Activated CD4-positive, alpha-beta T cell treated with anti-CD3 and anti-CD28 coated beads, Interleukin-2, Interleukin-4, amounts not matched to agents 100 ng/mL and 50 ng/mL, durations not matched to agents 16 hours and 8 hours (primary cell): ENCODE measurements around the gene CCDC33.

ENCODE experiments used
- DNase-seq: peaks from one replicate; pipeline ENCODE4 v3.0.0-alpha.2; 2020; ENCODE audit warnings: low spot score

CCDC33 gene

DNA sequence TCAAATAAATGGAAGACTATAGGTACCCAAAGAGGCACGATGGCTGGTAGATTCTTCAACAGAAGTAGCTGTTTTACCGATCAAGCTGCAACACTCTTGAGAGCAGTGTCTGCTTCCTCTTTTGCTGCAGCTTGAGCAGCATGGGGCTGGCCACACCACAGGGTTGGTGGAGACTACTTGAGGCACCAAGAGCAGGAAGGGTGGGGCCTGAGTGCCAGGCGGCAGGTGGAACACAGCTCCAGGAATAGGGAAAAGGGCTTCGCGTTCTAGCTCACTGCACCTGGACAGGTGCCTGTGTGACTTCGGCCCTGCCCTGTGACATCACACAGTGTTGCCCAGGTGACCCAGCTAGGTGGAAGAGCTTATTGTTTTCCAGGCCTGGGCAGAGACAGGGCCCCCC lies at the start of gene CCDC33:
Gene CCDC33, plus strand, starts transcription at position 365 of the 400 bp plus-strand sequence. CDS start 394 bp downstream, outside the sequence.
- DNase-seq: no peak

DNA sequence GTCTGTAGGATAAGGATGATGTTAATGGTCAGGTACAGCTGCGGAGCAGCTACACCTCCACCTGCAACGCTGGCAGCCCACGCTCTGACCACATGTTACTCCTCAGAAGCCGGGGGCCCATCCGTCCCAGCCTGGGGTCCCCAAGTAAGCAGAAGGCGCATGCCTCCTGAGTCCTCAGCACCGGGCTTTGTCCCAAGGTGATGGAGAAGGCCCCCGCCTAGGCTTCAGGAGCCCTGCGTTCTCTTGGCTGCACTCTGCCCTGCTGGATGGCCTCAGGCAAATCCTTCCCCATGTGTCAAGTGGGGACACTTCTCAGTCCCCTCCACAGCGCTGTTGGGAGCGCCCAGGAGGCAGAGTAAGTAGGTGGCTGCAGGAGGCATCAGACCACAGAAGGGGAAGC lies 47.9 kb upstream of the CCDC33 start:
- DNase-seq: no peak

DNA sequence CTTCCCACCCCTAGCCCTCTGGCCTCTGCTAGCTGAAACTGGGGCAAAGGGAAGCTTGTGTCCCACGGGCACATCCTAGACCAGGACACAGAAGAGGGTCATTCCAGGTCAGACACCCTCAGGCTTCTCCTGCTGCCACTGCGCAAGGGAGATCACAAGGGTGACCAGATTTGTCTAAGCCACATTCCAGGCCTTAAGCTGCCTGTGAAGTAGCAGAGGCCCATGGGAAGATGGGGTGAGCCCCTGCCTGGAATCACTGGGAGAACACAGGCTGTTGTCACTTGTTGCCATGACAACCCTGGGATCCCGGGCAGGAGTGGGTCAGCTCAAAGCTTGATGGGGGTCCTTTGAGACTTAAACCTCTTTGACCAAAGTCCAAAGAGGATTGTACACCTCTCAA lies 44.3 kb upstream of the CCDC33 start:
- no peak for DNase-seq

DNA sequence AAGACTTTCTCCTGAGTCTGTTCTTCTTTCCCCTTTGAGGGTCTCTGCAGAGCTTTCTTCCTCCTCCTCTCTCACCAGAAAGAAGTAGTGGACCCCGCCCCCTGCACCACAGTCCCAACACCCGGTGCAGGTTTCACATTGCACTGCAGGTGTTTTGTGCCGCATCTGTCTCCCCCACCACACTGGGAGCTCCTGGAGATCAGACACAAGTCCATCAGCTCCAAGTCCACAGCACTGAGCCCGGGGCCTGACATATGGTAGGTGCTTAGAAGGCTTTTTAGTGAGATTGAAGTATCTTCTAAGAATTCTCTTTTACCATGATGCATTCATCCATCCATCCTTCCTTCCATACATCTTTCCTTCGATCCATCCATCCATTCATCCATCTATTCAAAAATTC lies 43.4 kb upstream of the CCDC33 start:
- DNase-seq: no peak

DNA sequence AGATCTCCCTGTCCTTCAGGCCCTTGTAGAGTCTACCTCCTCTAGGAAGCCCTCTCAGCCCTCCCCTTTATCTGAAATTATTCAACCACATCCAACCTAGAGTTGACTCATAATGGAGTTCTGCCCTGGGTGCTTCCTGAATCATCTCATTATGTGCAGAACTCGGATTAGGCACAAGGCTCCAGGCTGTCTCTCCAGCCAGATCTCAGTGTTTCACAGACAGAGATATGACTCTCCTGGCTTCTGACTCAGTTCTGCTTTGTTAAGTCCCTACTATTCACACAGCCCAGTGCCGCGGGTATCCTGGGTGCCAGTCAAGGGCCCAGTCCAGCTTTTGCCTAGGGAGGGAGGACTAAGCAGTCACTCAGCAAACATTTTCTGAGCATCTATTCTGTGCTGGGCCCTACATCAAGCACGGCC lies 42.8 kb upstream of the CCDC33 start:
- DNase-seq: no peak

DNA sequence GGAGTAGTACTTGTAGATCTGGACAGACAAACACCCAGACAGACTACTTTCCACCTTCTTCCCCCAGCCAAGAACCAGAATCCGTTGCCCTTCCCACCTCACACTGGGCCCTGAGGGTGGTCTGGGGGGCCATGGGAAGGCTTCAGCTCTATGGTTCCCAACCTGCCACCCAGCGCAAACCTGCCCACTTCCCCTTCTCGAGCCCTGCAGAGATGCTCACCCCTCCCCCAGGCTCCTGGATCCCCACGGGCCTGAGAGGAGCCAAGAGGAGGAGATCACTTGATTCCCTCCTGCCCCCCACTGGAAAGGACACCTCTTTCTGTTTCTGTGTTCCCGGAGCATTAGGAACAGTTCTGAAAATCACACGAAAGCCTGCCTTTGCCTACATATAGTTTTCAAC lies 42.2 kb upstream of the CCDC33 start:
- no peak for DNase-seq

DNA sequence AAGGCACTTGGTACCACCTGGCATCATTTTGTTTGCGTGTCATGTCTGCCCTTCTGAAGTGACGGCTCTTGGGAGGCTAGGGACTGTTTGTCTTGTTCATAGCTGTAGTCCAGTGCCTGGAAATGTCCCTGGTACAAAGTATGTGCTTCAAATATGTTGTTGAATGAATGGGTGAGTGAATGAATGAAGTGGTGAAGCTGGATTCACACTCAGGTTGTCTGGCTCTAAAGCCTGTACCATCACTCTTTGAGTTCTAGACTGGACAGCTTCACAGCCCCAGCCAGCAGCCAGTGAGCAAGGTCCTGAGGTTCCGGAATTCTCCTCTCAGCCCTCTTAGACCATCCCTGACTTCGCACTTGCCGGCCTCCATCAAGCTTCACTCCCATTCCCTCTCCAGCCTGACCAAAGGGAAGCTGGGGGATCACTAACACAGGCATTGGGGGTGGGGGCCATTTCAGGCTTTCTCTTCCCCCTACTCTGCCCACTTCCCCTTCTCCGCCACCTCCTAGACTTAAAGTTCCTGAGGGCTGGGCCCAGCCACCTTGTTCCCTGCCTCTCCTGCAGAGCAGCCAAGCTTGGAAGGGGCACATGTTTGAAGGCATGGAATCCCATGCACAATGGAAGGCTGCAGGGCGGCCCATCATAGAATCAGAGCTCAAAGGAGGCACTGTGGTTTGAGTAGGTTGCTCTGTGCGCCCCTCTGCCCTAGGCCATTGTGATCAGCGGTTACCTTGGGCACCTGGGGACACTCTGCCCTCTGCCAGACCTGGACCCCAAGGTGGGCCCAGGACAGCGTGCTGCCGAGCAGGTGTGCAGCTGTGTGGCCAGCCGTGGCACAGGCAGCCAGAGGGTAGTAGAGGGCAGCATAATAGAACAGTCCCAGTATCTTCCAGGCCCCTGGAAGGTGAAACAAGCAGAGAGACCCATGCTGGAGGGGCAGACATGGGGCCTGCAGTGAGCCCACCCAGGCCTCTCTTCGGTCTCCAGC lies 41.3 kb upstream of the CCDC33 start:
- DNase-seq: no peak

DNA sequence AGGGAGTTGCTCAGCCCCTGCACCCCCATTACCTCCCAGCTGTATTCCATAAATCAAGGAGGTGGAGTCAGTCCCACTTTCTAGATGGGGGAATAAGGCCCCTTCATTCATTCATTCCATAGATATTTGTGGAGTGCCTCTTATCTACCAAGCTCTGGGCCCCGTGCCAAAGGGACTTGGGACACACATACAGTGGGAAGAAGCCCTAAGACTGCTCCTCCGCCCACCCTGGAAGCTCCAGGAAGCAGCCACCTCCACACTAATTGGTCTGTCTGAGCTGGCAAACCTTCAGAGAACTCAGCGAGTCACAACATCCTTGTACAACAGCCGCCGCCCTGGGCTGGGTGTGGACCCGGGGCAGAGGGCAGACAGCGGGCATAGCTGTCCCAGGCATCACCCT lies 40.0 kb upstream of the CCDC33 start:
- no peak for DNase-seq

DNA sequence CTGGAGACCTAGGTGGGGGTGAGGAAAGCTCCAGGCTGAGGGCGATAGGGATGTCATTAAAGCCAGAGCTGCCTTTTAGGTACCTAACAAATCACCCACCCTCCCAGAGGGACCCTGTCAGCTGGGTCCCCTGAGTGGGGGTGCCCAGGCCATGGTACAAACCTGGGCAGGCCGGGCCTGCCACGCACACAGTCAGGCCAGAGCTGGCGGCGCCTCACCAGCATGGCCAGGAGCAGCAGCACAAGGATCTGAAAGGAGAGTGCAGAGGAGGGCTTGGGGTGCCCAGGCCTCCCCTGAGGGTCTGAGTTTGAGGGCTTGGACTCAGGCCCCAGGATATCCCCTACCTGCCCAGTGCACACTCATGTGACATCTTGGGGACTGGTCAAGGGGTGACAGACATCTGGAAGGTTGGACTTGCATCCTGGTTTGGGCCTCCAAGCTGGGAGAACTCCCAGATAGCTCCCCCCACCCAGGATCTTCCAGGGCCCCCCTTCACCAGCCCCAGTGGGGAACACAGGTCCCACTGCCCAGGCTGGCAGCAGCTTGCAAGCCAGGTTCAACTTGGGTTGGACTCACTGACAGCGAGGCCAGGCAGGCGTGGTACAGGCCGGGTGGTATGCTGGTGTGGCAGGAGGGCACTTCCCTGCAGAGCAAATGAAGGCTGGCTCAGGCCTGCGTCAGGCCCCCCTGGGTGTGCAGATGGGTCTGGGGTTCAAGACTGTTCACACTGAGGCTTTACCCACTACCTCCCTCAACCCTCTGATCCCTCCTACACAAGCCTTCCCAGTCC lies 38.8 kb upstream of the CCDC33 start:
- DNase-seq: no peak

DNA sequence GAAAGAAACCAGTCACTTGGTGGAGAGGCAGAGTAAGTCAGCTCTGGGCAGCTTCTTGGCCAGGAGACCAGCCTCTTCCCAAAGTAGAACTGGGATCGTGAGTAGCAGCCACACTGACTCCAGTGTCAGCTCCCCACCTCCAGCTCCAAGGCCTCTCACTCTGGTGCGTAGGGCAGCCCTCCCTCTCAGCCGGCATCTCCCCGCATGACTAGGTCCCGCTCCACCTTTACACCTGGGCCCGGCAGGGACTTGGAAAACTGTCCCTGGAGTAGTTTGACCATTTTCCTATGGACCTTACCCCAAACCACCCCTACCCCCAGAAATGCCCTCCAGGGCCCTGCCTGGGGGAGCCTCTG lies 36.9 kb upstream of the CCDC33 start:
- DNase-seq: no peak

DNA sequence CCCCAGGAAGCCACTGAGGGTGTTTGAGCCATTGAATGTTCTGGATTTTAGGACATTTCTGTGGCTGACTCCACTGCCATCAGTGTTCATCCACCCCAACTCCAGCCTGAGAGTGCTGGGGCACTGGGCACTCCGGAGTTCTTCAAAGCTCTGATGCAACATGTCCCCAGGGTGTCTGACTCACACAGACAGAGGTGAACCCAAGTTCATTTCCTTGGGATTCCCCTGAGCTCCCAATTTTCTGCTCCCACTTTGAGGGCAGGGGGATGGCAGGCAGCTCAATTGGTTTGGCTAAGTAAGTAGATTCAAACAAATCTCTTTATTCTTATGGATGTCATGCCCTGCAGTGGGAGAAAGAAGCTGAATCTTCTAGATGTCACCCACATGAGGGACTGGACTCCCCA lies 35.7 kb upstream of the CCDC33 start:
- no peak for DNase-seq

DNA sequence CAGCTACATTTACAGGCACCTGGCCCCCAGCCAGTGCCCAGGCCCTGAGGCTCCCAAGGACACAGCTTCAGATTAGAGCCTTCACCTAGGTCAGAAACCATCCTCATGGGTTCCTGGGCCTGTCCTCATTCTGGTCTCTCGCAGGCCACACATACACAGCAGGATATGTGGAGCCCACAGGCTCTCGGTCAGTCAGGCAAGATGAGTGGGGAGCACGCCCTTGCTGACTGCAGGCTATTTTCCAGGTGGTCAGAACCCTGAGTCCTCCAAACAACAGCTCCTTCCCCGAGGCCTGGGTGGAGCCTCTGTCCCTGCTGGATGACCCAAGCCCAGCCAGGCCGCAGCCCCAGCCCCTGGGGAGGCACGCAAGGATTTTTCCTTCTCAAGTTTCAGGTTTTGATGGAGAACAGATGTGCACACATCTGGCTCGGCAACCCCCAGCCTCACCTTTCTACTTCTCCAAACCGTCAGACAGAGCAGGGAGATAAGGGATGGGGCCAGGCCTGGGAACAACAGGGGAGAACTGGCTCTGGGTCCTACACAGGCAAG lies 35.2 kb upstream of the CCDC33 start:
- DNase-seq: no peak

DNA sequence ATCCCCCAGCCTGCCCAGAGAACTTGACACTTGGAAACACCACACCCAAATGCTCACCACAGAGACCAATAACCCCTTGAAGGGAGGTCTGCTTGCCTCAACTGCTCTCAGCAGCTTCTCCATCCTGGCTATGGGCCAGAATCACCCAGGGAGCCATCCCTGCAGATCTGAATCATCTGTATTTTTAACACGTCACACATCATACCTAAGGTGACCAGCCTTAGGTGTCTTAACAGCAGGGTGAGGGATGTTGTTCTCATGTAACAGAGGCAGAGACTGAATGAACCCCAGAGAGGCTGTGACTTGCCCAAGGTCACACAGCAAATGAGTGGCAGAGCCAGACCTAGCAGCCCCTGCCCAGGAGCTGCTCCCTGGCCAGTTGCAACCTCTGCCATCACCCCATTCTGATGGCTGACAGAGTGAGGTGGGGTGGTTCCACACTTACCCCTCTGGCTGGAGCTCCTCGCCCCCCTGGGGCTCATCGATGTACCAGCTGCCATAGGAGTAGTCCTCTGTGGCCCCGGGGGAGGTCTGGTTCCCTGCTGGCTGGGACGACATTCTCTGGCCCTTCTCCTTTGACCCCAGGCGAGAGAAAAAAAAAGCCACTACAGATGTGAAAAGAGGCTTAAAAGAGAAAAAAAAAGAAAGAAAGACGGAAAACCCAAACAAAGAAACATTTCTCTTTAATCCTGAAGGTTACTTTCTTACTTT lies 34.3 kb upstream of the CCDC33 start:
- DNase-seq: no peak

DNA sequence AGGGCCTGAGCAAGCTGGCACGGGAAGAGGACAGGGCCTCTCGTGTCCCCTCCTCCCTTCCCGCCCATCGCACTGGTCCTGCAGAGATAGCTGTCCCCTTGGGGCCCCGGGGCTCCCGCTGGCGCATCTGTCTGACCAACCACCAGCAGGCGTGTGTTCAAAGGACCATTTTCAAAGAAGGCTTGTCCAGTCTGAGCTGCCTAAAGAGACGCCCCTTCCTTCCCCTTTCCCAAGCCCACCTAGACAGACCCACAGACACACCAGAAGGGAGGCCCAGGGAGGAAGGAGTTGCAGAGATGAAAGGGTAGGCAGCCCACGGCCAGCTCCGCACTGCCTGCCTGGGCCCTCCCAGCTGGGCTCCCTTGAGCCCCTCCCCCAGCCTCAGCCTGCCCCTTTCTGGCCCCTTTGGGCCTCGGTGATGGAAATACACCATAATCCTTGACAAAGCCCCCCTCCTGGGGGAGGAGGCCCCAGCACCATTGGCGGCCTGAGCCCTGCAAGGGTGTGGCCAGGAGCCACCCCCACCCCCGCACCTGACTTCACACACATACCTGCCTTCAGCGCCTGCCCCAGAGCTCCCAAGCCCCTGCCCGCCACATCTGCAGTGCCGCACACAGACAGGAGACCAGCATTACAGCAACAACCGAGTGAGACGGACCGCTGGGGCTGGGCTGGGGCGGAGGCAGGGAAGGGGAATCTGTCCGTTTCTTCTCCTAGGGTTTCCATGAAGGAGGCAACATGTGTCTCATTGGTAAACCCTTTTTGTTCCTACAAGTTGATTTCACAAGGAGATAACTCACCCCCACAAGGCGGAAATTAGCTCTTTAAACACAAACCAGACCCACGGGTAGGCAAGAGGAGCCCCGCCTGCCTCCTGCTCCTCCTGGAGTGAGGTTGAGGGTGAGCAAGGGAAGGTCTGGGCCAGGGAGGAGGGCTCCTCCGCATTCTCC lies 33.4 kb upstream of the CCDC33 start, which contains the start of gene STRA6:
Gene STRA6, minus strand, starts transcription at position 336 of the 950 bp plus-strand sequence. CDS start 520 bp downstream, outside the sequence.
- no peak for DNase-seq

DNA sequence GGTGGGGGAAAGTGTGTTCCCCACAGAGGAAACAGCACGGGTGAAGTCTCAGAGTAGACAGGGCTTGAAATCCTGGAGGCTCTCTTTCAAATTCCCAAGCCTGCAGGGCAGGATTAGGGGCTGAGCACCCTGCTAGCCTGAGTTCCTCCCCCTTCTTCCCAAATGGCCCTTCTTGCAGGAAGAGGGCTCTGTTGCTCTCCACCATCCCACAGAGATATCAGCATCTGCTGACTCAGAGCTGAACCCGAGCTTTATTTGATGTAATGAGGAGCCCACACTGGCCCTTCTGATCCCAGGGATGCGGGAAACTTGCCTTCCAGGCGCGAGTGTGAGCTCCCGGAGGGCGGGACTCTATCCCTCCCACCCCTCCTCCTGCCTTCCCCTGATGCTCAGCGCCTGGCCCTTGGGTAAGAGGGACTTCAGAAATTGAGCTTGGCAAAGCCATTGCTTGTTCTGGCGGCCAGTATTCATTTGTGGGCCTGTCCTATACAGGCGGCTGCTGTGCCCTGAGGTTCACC lies 32.2 kb upstream of the CCDC33 start:
- no peak for DNase-seq

DNA sequence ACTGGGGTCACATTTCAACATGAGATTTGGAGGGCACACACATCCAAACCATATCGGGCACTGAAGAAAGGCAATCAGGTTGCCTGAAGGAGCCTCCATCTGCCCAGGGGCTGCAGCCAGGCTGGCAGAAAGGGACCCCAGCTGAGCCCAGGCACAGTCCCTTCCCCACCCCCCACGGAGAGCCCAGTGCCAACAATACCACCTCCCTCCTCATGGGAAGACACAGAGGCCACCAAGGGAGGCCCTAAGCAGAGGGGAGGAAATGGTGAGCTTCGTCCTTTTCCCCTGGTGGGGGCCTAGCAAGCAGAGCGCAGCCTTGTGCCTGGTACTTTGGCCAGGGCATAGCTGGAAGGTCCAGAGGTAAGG lies 30.6 kb upstream of the CCDC33 start:
- DNase-seq: no peak

DNA sequence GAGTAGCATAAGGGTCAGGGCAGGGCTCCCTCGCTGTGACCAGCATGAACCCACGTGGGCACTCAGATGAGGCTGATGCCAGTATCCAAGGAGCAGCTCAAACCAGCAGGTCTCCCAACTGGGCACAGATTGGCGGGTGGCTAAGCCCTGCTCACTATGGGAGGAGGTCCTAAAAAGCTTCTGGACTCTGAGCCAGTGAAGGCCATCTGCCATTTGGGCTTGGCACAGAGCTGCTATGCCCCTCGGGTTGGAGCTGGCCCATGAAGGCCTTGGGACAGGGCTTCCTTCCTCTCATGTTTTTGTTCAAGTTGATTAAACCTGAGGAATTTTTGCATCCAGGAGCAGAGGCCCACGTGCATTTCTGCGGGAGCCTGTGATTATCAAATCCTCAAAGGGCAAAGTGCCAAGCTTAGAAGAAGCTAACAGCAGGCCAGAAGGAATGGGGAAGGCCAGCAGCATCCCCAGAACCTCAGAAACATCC lies 29.3 kb upstream of the CCDC33 start:
- no peak for DNase-seq

DNA sequence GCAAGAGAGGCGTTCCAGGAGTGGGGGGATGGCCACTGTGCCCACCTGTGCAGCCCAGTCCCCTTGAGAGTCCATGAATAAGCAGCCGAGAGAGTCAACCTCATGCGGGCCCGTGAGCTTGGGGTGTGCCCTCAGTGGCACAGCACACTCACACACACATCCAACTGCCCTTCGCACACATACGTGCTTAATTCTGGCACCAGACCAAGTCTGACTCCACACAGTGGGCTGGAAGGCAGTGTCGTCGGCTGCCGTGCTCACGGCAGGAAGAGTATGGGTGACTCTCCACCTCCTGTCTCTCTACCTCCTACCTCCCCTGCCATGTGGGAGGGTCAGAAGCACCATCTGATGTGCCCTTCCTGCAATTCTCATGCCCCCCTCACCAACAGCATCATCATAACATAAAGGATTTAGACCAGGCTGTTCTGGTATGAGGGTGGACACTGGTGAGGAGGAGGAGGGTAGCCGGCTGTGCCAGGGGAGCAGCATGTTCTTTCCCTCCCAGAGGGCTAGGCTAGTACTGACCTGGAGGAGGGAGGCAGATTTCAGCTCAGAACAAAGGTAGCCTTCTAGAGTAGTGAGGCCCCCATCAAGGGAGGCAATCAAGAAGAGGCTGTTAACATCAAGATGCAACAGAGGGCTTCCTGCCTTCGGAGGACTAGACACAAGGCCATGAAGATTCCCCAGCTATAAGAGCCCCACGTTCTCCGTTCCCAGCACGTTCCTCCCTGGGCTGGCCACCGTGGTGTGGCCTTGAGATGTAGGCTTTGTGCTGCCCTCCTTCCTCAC lies 28.3 kb upstream of the CCDC33 start:
- no peak for DNase-seq

DNA sequence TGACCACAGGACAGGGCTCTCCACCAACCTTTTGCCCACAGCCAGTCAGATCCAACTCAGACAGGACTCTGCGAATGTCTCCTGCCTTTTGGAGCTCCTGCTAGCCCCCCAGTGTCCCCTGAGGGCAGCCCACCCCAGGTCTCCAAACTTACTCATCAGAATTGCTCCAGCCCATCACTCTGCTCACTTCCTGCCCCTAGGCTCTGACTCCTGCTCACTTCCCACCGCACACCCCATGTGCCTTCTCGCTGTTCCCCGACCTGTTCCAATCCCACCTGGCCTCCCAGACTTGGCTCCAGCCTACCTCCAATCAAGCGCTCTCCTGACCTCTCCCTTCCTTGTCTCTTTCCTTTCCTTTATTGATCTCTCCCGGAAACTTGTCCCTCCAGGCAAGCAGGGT lies 27.6 kb upstream of the CCDC33 start:
- no peak for DNase-seq
